Measurements from ENCODE around the gene PRCP. TPM values are rescaled to one million over a fixed set of nuclear protein-coding genes. Genes with fewer than 3 reads are reported as not detected.

PRCP gene
- total RNA-seq, 1 experiment from 2014 or later, result 67.9 TPM

- DNase-seq (ENCODE audit: extremely low read depth, low read depth), result no peak
Measured at GRCh38 chr11:82908311-82908710, 8.1 kb upstream of the PRCP start.

DNA sequence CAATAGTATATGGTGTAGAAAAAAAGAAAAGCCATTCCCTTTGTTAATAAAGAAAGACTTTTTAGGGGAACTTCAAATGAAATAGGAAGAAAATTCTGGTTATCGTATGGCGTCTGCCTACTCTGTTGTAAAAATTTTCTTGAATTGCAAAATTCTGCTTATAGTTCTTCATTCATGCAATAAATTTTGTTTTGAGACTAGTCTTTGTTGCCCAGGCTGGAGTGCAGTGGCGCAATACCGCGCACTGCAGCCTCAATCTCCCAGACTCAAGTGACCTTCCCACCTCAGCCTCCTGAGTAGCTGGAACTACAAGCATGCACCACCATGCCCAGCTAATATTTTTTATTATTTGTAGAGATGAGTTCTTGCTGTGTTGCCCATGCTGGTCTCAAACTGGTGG, 7.1 kb upstream of the PRCP start:
- DNase-seq (ENCODE audit: extremely low read depth, low read depth), result no peak

- no peak for DNase-seq (ENCODE audit: extremely low read depth, low read depth)
Measured at GRCh38 chr11:82906931-82907330, 6.7 kb upstream of the PRCP start.

DNA sequence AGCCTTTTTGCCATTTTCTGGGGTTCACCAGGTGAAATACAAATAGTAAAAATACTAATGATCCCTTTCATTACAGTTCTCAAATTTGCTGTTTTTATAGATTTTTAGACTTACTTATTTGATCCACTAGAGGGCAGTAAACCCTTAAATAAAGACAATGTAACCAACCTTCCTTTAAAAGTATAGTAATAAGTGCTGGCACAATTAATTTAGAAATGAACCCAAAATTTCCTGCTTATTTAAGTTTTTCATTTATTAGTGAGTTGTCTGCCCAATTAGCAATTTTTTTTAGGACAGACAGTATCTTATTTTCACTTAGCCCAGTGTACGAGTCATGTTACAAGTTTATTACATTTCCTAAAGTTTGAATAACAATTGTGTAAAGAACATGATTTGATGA, 6.0 kb upstream of the PRCP start:
- DNase-seq (ENCODE audit: extremely low read depth, low read depth), result peak; percentile 18

DNA sequence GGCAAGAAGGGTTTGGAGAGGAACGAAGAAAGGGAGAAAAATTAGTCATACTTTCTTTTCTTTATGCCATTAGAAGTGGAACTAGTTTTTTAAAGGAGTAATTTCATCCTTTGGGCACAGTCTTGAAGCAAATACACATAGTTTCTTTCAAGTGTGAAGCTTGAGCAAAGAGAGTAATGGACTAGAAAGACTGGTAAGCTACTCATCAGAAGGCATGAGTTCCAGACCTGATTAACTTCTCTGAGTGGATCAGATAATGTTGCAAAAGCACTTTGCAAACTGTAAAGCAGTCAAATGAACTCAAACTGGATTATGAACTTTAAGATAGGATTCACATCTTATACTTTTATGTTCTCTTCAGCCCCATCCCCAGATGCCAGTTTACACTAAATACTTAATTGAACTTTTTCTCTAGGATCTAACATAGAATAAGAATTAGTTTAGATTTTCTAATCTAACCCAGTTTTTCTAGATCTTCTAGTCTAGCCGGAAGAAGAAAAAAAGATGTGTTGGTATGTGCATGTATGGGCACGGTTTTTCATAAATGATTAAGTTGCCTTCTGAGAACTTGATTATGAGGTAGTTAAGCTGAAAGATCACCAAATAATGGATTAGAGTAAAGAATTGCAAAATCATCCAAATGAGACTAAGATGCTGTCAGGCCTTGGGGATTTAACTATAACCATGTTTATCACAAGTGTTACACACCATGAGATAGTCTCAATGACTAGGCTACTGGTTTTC, 3.8 kb upstream of the PRCP start:
- DNase-seq (ENCODE audit: extremely low read depth, low read depth), result no peak

GRCh38 chr11:82902880-82903279, 2.6 kb upstream of the PRCP start:
- no peak for DNase-seq (ENCODE audit: extremely low read depth, low read depth)

- DNase-seq (ENCODE audit: extremely low read depth, low read depth), result no peak
Measured at GRCh38 chr11:82901922-82902485, 1.8 kb upstream of the PRCP start.

DNA sequence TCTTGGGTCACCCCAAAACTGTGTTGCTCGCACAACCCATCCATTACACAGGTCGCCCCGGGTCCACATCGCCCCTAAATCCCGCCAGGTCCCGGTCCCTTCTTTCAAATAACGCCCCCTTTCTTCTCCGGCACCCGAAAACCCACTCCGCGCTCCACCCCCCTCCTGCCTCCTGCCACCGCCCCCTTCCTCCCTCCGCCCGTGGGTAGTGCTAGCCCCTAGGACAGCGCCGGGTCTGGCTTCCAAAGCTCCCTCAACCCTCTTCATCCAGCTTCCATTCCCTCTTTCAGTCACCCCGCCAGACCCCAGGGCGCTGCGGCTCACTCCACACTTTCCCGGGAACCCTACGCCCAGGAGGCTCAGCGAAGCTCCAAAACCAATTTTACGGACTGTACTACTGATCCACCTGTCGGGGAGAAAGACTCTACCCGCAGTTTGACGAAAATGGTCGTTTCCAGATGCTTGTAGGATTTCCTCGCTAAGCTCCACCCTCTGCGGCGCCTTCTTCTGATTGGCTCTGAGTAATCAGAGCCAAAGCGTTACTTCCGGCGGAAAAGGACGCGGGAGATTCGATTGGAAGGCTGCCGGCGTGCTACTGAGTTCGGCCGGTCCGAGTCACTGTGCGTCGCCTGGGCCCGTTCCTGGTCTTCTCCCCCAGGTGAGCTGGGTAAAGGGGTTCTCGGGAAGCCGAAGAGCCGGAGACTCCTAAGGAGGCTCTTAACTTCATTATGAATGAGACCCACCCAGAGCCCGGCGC, 1.1 kb upstream of the PRCP start, which contains the start of gene DDIAS:
TSS of gene DDIAS (plus strand) at position 572 of the 757 bp plus-strand sequence. CDS start 13,003 bp downstream, outside the sequence.
- DNase-seq (ENCODE audit: extremely low read depth, low read depth), result peak; percentile 95

DNA sequence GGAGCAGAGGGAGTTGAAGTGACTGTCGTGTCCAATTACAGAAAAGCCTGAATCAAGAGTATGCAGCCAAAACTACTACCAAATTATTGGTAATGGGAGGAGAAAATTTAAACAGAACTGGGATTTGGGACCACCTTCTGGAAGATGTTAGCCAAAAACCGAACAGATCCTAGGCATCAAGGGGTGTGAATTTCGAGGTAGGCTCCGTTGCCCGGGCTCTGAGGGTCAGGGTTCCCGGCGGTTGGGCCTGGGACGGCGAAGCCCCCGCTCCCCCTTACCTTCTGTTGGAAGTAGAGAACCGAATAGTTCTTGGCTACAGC, 313 bp downstream of the PRCP start:
- DNase-seq (ENCODE audit: extremely low read depth, low read depth), result no peak

DNA sequence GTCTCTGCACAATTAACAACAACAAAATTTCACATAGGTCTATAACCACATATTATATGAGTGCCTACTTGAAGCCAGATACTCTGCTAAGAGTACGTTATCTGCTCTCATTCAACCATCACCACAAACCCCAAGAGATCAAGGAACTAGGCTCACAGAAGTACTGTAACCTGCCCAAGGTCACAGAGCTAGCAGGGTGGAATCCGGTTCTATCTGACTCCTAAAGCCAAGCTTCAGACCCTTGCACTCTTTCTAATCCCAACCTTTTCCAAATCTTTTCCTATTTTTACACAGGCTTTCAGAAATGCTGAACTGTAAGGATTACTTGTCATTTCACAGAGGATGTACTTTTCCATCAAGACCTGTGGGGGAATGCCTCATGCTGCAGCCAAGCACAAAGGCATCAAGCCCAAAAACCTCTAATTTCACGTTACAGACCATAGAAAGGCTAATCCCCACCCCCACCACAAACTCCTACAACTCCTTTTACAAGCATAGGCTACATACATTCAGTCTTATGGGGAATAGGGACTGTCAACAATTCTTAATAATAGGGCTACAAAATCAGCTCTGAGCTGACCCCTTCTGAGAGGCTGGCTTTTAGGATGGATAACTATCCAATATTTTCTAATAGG, 927 bp downstream of the PRCP start:
- no peak for DNase-seq (ENCODE audit: extremely low read depth, low read depth)

GRCh38 chr11:82898241-82898640, 2.0 kb downstream of the PRCP start:
- no peak for DNase-seq (ENCODE audit: extremely low read depth, low read depth)

GRCh38 chr11:82896183-82896582, 4.0 kb downstream of the PRCP start:
- no peak for DNase-seq (ENCODE audit: extremely low read depth, low read depth)

DNA sequence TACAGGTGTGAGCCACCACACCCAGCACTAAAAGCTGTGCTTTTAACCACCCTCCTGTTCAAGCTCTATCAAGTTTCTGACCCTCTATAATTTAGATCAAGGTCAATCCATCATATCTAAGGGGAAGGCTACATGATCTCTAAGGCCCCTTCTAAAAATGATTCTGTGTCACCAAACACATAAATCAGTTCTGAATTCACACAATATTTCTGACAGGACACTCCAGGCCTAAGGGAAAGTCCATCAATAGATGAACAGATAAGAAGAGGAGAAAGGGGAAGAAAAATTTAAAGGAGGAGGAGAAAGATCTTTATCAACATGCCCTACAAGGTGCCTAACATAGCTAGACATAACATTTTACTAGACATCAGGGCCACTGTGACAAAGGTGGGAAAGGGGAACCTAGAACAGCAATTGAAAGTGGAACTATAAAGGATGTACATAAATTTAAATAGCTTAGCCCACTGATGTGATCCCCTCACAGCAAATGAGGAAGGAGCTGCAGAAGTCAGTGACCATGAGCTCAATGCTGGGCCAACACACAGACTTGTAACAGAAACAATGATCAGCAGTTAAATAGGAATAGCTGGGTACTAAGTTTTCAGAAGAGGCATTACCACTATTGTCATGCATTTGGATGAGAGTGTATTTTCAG, 4.7 kb downstream of the PRCP start:
- no peak for DNase-seq (ENCODE audit: extremely low read depth, low read depth)

DNA sequence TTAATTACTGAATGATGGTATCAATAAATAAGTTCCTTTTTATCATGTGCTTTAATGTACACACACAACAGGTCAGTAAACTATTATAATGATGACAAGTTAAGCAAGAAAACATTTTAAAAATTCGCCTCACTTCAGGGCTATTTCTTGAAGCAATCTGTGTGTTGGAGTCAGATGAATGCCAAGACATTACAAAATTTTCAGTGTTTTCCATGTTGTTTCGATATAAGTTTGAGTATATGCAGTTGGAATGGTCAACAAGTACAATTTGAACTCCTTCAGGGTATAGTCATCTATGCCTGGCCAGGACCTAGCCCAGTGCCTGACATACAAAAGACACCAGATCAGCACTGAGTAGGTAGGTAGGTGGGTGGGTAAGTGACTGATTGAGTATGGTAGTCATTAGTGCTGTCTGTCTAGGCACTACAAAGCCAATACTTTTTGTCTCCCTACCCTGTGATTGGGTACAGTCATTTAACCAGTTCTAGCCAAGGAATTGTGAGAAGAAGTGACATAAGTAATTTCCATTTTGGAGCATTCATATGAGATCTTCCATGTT, 7.5 kb downstream of the PRCP start:
- no peak for DNase-seq (ENCODE audit: extremely low read depth, low read depth)

DNA sequence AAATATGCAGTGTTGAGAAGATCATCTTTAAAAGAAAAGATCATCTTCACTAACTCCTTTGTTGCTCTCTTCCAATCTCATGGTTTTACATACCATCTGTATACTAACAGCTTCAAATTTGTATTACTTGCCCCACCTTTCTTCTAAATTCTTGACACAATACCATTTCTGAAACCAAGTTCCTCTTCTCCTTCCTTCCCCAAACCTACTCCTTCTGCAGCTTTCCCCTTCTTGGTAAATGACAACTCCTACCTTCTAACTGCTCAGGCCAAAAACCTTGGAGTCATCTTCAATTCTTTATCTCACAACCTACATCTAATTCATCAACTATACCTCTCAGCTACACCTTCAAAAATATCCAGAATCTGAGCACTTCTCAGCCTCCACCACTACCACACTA, 9.3 kb downstream of the PRCP start:
- DNase-seq (ENCODE audit: extremely low read depth, low read depth), result no peak

- no peak for DNase-seq (ENCODE audit: extremely low read depth, low read depth)
Measured at GRCh38 chr11:82890002-82890341, 10.3 kb downstream of the PRCP start.

GRCh38 chr11:82889133-82890001, 10.9 kb downstream of the PRCP start:
- no peak for DNase-seq (ENCODE audit: extremely low read depth, low read depth)

GRCh38 chr11:82883853-82884252, 16.4 kb downstream of the PRCP start:
- no peak for DNase-seq (ENCODE audit: extremely low read depth, low read depth)

DNA sequence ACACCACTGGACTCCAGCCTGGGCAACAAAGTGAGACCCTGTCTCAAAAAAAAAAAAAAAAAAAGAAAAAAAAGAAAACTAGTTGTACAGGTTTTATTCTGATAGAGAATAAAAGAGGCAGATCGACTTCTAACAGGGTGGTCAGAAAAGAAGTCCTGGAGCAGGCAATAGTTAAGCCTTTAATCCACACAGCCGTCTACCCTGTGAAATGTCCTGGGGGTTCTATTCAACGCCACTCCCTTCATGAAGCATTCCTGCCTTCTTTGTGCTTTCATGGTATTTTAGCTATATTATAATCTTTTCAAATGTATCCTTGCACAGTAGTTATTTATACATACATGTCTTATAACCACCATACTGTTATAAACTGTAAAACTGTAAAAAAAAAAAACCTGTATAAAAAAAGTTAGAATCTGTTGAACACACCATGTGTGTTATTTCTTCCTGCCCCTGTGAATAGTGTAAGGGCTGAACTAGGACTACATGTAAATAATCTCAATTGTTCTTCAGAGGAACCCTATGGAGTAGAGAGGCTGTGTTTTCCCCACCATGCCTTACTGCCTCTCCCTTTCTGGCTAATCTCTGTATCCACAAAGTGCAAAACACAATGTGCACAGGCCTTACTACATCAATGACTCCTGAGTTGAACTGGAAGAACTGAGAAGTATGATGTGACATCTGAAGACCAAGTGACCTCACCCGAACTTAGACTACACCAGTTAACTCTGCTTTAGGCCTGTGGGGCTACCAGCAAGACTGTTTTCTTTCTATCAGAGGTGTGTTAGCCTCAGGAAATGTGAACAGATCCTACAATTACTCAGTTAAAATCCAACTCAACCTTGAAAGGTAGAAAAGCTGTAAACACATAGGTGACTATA, 25.3 kb downstream of the PRCP start:
- no peak for DNase-seq (ENCODE audit: extremely low read depth, low read depth)

All from NCI-H460 (cell line).